K562 treated with DMSO at 1 percent for 48 hours (cell line): ENCODE measurements around the gene INPP5B. TPM values are rescaled to one million over a fixed set of nuclear protein-coding genes. Genes with fewer than 3 reads are reported as not detected.

Source experiments
- total RNA-seq: library from RNA; unstranded; fragments of 300-600 nt; gene quantifications from 2 replicates; pipeline ENCODE4 v1.2.3, GENCODE V29; 2022; ENCODE audit warnings: low replicate concordance; ENCODE audit errors: extremely low read depth

The INPP5B gene
- total RNA-seq, result not detected in 2 replicates

GRCh38 chr1:37946703-37947360 is at the start of gene INPP5B:
Gene INPP5B, minus strand, starts transcription at chr1:37947053. Its CDS starts 745 bp downstream, at chr1:37946308.

GRCh38 chr1:37859507-37860345 is 87.1 kb downstream of the INPP5B start, which contains the start of gene MTF1:
Gene MTF1, minus strand, starts transcription at chr1:37859592. Its CDS starts 1,934 bp downstream, at chr1:37857658.

Other genes with a start within 250 kb of the INPP5B start
- gene EPHA10, start 181.9 kb downstream of the INPP5B start, total RNA-seq, result not detected in 2 replicates
- not detected in 2 replicates for gene MANEAL, start 153.2 kb downstream of the INPP5B start, total RNA-seq
- not detected in 2 replicates for gene C1orf122, start 139.3 kb downstream of the INPP5B start, total RNA-seq
- not detected in 2 replicates for gene YRDC, start 138.8 kb downstream of the INPP5B start, total RNA-seq
- not detected in 2 replicates for gene MTF1, start 87.5 kb downstream of the INPP5B start, total RNA-seq
- gene SF3A3, start 43.0 kb upstream of the INPP5B start, total RNA-seq, result not detected in 2 replicates
- 340 TPM in 1 of 2 replicates, not detected in the other for gene FHL3, start 58.5 kb upstream of the INPP5B start, total RNA-seq
- gene UTP11, start 65.7 kb upstream of the INPP5B start, total RNA-seq, result not detected in 2 replicates
- not detected in 2 replicates for gene POU3F1, start 99.7 kb upstream of the INPP5B start, total RNA-seq